Middle frontal gyrus (tissue), 1 donor: Measurements from ENCODE around the gene COG7.
"Not testable (repeated sequence)": the region's sequence is repeated elsewhere in the genome, so short reads cannot be mapped to it uniquely, and the experiment has no call there.

Source experiments
- DNase-seq: peaks from one replicate; pipeline ENCODE4 v3.0.0-alpha.2; 2015; ENCODE audit warnings: low spot score; ENCODE audit errors: extremely low spot score

The COG7 gene

GRCh38 chr16:23387666-23388065 is 65.3 kb downstream of the COG7 start:
- no peak for DNase-seq

- DNase-seq, result no peak
These were observed 67.5 kb downstream of the COG7 start for GRCh38 chr16:23385441-23385840.

GRCh38 chr16:23384878-23385277 is 68.1 kb downstream of the COG7 start:
- DNase-seq, result no peak

- DNase-seq, result no peak
These were observed 69.1 kb downstream of the COG7 start for GRCh38 chr16:23383881-23384280.

GRCh38 chr16:23382279-23382678 is 70.7 kb downstream of the COG7 start:
- no peak for DNase-seq

GRCh38 chr16:23381702-23382101 is 71.3 kb downstream of the COG7 start:
- DNase-seq, result not testable (repeated sequence)

- DNase-seq, result no peak
These were observed 72.5 kb downstream of the COG7 start for GRCh38 chr16:23380501-23380951.

GRCh38 chr16:23379707-23380106 is 73.3 kb downstream of the COG7 start:
- DNase-seq, result no peak

GRCh38 chr16:23378921-23379320 is 74.1 kb downstream of the COG7 start:
- DNase-seq, result no peak

GRCh38 chr16:23378256-23378655 is 74.7 kb downstream of the COG7 start:
- no peak for DNase-seq

- no peak for DNase-seq
These were observed 75.7 kb downstream of the COG7 start for GRCh38 chr16:23377071-23377931.

- no peak for DNase-seq
These were observed 77.3 kb downstream of the COG7 start for GRCh38 chr16:23375643-23376042.

- DNase-seq, result no peak
These were observed 78.1 kb downstream of the COG7 start for GRCh38 chr16:23374721-23375510.

GRCh38 chr16:23373436-23374219 is 79.4 kb downstream of the COG7 start:
- no peak for DNase-seq

GRCh38 chr16:23371368-23371767 is 81.6 kb downstream of the COG7 start:
- DNase-seq, result no peak

GRCh38 chr16:23369416-23369815 is 83.6 kb downstream of the COG7 start:
- DNase-seq, result no peak

- no peak for DNase-seq
These were observed 84.5 kb downstream of the COG7 start for GRCh38 chr16:23368469-23368868.

GRCh38 chr16:23367988-23368387 is 85.0 kb downstream of the COG7 start:
- DNase-seq, result no peak

GRCh38 chr16:23367564-23367963 is 85.4 kb downstream of the COG7 start:
- no peak for DNase-seq

- not testable (repeated sequence) for DNase-seq
These were observed 86.6 kb downstream of the COG7 start for GRCh38 chr16:23366341-23366740.

- no peak for DNase-seq
These were observed 87.3 kb downstream of the COG7 start for GRCh38 chr16:23365602-23366240.
